Keratinocyte (primary cell): ENCODE measurements around the gene CEP295NL. TPM values are rescaled to one million over a fixed set of nuclear protein-coding genes. Genes with fewer than 3 reads are reported as not detected.
"Not testable (repeated sequence)": the region's sequence is repeated elsewhere in the genome, so short reads cannot be mapped to it uniquely, and the experiment has no call there.

Source experiments
- DNase-seq: peaks from one replicate; pipeline ENCODE4 v3.0.0-alpha.2; 2011; ENCODE audit warnings: low read depth, missing footprints, low spot score
- FAIRE-seq: peaks from 2 replicates; lab custom pipeline; 2011; peaks lifted over from hg19 to GRCh38; lab: Jason Lieb, UNC
- H2AFZ ChIP-seq: 2 replicates; pipeline ENCODE4 v1.6.0; 2012; ENCODE audit warnings: low read length, control low read depth, inconsistent platforms; ENCODE audit not compliant: control insufficient read depth
- H3K27ac ChIP-seq: 2 replicates; pipeline ENCODE4 v1.5.1; 2011; ENCODE audit warnings: low read length; ENCODE audit not compliant: control insufficient read depth, insufficient read depth
- H3K27me3 ChIP-seq: 3 replicates; pipeline ENCODE4 v1.6.0; 2011; ENCODE audit warnings: low read length; ENCODE audit not compliant: control insufficient read depth, insufficient read depth; ENCODE audit errors: extremely low read depth
- H3K36me3 ChIP-seq, 2 experiments: 2 replicates in 1 of 2; 3 replicates in 1 of 2; pipeline ENCODE4 v1.5.1; 2011; ENCODE audit warnings: low read length in 2 of 2, mild to moderate bottlenecking in 1 of 2; ENCODE audit not compliant: control insufficient read depth in 2 of 2, insufficient read depth in 2 of 2; ENCODE audit errors: extremely low read depth in 1 of 2
- H3K4me1 ChIP-seq: 3 replicates; pipeline ENCODE4 v1.5.1; 2011; ENCODE audit warnings: low read length; ENCODE audit not compliant: control insufficient read depth, insufficient read depth; ENCODE audit errors: extremely low read depth
- H3K4me2 ChIP-seq: 3 replicates; pipeline ENCODE4 v1.6.0; 2011; ENCODE audit warnings: low read depth, low read length; ENCODE audit not compliant: control insufficient read depth, insufficient read depth; ENCODE audit errors: extremely low read depth
- H3K4me3 ChIP-seq, 3 experiments: fragments of 200-600 bp in 1 of 3; sonication (generic) in 1 of 3; 2 replicates in 2 of 3; 3 replicates in 1 of 3; pipeline ENCODE4 v1.5.1; 2011 to 2016; ENCODE audit warnings: low read length in 3 of 3, mild to moderate bottlenecking in 3 of 3, control low read depth in 2 of 3, inconsistent platforms in 1 of 3, low read depth in 1 of 3, mixed read lengths in 1 of 3, mixed run types in 1 of 3, moderate library complexity in 1 of 3; ENCODE audit not compliant: control insufficient read depth in 2 of 3, insufficient read depth in 2 of 3; ENCODE audit errors: extremely low read depth in 1 of 3
- H3K79me2 ChIP-seq: 2 replicates; pipeline ENCODE4 v1.6.0; 2012; ENCODE audit warnings: low read length; ENCODE audit not compliant: control insufficient read depth, insufficient read depth
- H3K9ac ChIP-seq: 3 replicates; pipeline ENCODE4 v1.6.0; 2011; ENCODE audit warnings: low read length; ENCODE audit not compliant: control insufficient read depth, insufficient read depth; ENCODE audit errors: extremely low read depth
- H3K9me1 ChIP-seq: 3 replicates; pipeline ENCODE4 v1.6.0; 2011; ENCODE audit warnings: low read length; ENCODE audit not compliant: control insufficient read depth, insufficient read depth; ENCODE audit errors: extremely low read depth
- H3K9me3 ChIP-seq: 2 replicates; pipeline ENCODE4 v1.5.1; 2012; ENCODE audit warnings: low read depth, low read length; ENCODE audit not compliant: control insufficient read depth
- H4K20me1 ChIP-seq: 3 replicates; pipeline ENCODE4 v1.6.0; 2011; ENCODE audit warnings: low read length; ENCODE audit not compliant: control insufficient read depth, insufficient read depth; ENCODE audit errors: extremely low read depth
- EZH2 ChIP-seq: IDR thresholded peaks from one replicate; pipeline ENCODE4 v1.6.1; 2012; ENCODE audit warnings: inconsistent platforms, mild to moderate bottlenecking, low read length, moderate library complexity
- dilution Hi-C: fragments of 300-500 bp; cut with MboI; formaldehyde crosslinking; loops from one replicate; pipeline ENCODE4 v1.7.0; 2020; ENCODE audit warnings: low sequenced_read_pairs; ENCODE audit not compliant: extremely low pct_ligation_motif_present
- polyA plus RNA-seq, 5 experiments: library from polyadenylated mRNA; depleted of rRNA in 3 of 5; stranded (reverse) in 3 of 5; stranded (forward) in 1 of 5; unstranded in 1 of 5; fragments of >200 nt; gene quantifications; 1 replicate in 1 of 5; 2 replicates in 3 of 5; 3 replicates in 1 of 5; pipeline versions ENCODE4 v1.2.1 to v1.2.3, GENCODE V29; 2011 to 2012; ENCODE audit warnings: missing spikeins in 2 of 5, low read depth in 1 of 5, low replicate concordance in 1 of 5
- TF ChIP-seq, protein P1 (sequence below), 3 experiments: IDR thresholded peaks in 1 of 3; conservative IDR thresholded peaks in 1 of 3; optimal IDR thresholded peaks in 1 of 3; 2 replicates in 2 of 3; 3 replicates in 1 of 3; pipeline versions ENCODE3 to v1.5.1; 2011; ENCODE audit warnings: low read length in 3 of 3, mild to moderate bottlenecking in 3 of 3, moderate library complexity in 2 of 3, control low read depth in 1 of 3, inconsistent platforms in 1 of 3; ENCODE audit not compliant: insufficient read depth in 2 of 3; ENCODE audit errors: extremely low read depth in 1 of 3

The CEP295NL gene
- polyA plus RNA-seq, 1 donor (not counting 4 experiments of a cell fraction or from before 2014, with no cell fraction given), result not detected

- FAIRE-seq (no peak), DNase-seq (no peak)
- Histone ChIP-seq H3K27me3 (peaks cover 20% of the 10 kb centered on the region), H4K20me1 (no peaks in the 10 kb centered on the region), H3K4me3 (no peak overlapping the region), H3K79me2 (no peaks in the 10 kb centered on the region), H3K9me1 (no peaks in the 10 kb centered on the region), H2AFZ (no peak overlapping the region), H3K4me1 (no peaks in the 10 kb centered on the region), H3K9ac (no peak overlapping the region), H3K36me3 (no peaks in the 10 kb centered on the region), H3K27ac (no peak overlapping the region), H3K9me3 (no peaks in the 10 kb centered on the region), H3K4me2 (no peak overlapping the region)
- dilution Hi-C loops, result no loop called here
- TF ChIP-seq EZH2, result no peak
- TF ChIP-seq, protein P1, sequence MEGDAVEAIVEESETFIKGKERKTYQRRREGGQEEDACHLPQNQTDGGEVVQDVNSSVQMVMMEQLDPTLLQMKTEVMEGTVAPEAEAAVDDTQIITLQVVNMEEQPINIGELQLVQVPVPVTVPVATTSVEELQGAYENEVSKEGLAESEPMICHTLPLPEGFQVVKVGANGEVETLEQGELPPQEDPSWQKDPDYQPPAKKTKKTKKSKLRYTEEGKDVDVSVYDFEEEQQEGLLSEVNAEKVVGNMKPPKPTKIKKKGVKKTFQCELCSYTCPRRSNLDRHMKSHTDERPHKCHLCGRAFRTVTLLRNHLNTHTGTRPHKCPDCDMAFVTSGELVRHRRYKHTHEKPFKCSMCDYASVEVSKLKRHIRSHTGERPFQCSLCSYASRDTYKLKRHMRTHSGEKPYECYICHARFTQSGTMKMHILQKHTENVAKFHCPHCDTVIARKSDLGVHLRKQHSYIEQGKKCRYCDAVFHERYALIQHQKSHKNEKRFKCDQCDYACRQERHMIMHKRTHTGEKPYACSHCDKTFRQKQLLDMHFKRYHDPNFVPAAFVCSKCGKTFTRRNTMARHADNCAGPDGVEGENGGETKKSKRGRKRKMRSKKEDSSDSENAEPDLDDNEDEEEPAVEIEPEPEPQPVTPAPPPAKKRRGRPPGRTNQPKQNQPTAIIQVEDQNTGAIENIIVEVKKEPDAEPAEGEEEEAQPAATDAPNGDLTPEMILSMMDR (optimal IDR thresholded peaks at IDR 0.05 in 1 of 3, IDR thresholded peaks at IDR 0.05 in 1 of 3, conservative IDR thresholded peaks at IDR 0.05 in 1 of 3; ENCODE audit: extremely low read depth in 1 of 3, insufficient read depth in 2 of 3, low read length in 3 of 3), result no peak
Observed at GRCh38 chr17:78904371-78904770, 1.4 kb upstream of the CEP295NL start.

- H3K4me3 ChIP-seq, H4K20me1 ChIP-seq: not testable (repeated sequence)
Observed at GRCh38 chr17:78902231-78902630, 770 bp downstream of the CEP295NL start.

GRCh38 chr17:78901806-78902205, 1.2 kb downstream of the CEP295NL start:
- no peak overlapping the region for H2AFZ ChIP-seq
- TF ChIP-seq, protein P1 (optimal IDR thresholded peaks at IDR 0.05 in 1 of 3, IDR thresholded peaks at IDR 0.05 in 1 of 3, conservative IDR thresholded peaks at IDR 0.05 in 1 of 3; ENCODE audit: extremely low read depth in 1 of 3, insufficient read depth in 2 of 3, low read length in 3 of 3), result no peak
- TF ChIP-seq EZH2, result no peak
- no peak overlapping the region for H3K4me2 ChIP-seq
- no peaks in the 10 kb centered on the region for H3K36me3 ChIP-seq
- H4K20me1 ChIP-seq, result no peaks in the 10 kb centered on the region
- H3K27me3 ChIP-seq, result peaks cover 20% of the 10 kb centered on the region
- no peaks in the 10 kb centered on the region for H3K9me3 ChIP-seq
- no peaks in the 10 kb centered on the region for H3K9me1 ChIP-seq
- no peaks in the 10 kb centered on the region for H3K79me2 ChIP-seq
- H3K4me1 ChIP-seq, result no peaks in the 10 kb centered on the region
- H3K27ac ChIP-seq, result no peak overlapping the region
- dilution Hi-C loops, result no loop called here
- no peak for FAIRE-seq
- H3K9ac ChIP-seq, result no peak overlapping the region
- no peak for DNase-seq
- H3K4me3 ChIP-seq, result no peak overlapping the region

More at GRCh38 chr17:78902231-78902630, 770 bp downstream of the CEP295NL start:
- H2AFZ ChIP-seq, H3K4me2 ChIP-seq, H3K36me3 ChIP-seq, DNase-seq, dilution Hi-C loops, H3K9me1 ChIP-seq, H3K27ac ChIP-seq, H3K9ac ChIP-seq, H3K79me2 ChIP-seq, H3K9me3 ChIP-seq, H3K4me1 ChIP-seq, FAIRE-seq: not testable (repeated sequence)
- peaks cover 20% of the 10 kb centered on the region for H3K27me3 ChIP-seq
